GM10266 (cell line): ENCODE data around the gene DBNL.

Experiments
- DNase-seq: peaks from one replicate; pipeline ENCODE4 v3.0.0; 2012; ENCODE audit errors: extremely low spot score
- TF ChIP-seq, protein P1 (sequence below): IDR thresholded peaks from 2 replicates; pipeline ENCODE4 v1.5.1; 2012; ENCODE audit warnings: mild to moderate bottlenecking, low read depth; ENCODE audit not compliant: control insufficient read depth, insufficient read depth; ENCODE audit errors: missing control alignments

The DBNL gene

DNA sequence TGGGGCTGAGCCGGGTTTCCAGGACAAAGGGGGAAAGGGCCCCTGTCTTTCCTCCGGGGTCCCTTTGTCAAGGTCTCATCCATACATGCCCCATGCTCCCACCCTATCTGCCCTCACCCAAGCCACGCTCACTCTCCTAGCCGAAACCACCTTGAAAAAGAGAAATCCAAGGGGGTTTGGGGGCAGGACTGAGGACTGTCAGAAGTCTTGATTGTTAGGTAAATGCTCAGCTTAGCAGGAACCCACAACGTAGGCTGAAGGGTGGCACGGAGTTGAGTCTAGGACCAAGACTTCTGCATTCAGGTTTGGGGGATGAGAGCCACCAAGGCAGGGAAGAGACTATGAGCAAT, 21.6 kb downstream of the DBNL start:
- TF ChIP-seq, protein P1, sequence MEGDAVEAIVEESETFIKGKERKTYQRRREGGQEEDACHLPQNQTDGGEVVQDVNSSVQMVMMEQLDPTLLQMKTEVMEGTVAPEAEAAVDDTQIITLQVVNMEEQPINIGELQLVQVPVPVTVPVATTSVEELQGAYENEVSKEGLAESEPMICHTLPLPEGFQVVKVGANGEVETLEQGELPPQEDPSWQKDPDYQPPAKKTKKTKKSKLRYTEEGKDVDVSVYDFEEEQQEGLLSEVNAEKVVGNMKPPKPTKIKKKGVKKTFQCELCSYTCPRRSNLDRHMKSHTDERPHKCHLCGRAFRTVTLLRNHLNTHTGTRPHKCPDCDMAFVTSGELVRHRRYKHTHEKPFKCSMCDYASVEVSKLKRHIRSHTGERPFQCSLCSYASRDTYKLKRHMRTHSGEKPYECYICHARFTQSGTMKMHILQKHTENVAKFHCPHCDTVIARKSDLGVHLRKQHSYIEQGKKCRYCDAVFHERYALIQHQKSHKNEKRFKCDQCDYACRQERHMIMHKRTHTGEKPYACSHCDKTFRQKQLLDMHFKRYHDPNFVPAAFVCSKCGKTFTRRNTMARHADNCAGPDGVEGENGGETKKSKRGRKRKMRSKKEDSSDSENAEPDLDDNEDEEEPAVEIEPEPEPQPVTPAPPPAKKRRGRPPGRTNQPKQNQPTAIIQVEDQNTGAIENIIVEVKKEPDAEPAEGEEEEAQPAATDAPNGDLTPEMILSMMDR, result no peak

DNA sequence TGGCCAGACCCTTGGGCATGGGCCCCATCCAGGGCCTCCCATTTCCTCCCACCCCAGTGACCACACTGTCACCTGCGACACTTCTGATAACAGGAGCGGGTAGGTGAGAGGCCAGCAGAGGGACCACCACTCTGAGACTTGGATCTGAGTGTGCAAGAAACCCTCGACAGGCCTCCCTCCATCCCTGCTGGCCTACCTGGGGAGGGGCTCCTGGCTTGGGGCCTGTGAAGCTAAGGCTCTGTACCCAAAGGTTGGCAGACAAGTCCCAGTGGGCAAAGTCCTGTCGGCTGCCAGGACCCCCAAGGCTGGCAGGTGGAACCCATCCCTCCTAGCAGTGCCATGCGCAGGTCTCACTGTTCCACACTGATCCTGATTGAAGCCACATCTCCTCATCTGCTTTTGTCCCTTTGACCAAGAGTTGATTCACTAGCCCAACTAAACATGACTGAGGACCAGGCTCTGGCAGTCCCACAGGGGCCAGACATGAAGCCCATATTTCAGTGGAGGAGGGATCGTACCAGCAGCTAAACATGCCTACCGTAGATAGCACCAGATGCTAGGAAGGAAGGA, 22.1 kb downstream of the DBNL start:
- TF ChIP-seq, protein P1, result no peak
- no peak for DNase-seq

More for the DNA sequence above, 21.6 kb downstream of the DBNL start:
- DNase-seq, result no peak

DNA sequence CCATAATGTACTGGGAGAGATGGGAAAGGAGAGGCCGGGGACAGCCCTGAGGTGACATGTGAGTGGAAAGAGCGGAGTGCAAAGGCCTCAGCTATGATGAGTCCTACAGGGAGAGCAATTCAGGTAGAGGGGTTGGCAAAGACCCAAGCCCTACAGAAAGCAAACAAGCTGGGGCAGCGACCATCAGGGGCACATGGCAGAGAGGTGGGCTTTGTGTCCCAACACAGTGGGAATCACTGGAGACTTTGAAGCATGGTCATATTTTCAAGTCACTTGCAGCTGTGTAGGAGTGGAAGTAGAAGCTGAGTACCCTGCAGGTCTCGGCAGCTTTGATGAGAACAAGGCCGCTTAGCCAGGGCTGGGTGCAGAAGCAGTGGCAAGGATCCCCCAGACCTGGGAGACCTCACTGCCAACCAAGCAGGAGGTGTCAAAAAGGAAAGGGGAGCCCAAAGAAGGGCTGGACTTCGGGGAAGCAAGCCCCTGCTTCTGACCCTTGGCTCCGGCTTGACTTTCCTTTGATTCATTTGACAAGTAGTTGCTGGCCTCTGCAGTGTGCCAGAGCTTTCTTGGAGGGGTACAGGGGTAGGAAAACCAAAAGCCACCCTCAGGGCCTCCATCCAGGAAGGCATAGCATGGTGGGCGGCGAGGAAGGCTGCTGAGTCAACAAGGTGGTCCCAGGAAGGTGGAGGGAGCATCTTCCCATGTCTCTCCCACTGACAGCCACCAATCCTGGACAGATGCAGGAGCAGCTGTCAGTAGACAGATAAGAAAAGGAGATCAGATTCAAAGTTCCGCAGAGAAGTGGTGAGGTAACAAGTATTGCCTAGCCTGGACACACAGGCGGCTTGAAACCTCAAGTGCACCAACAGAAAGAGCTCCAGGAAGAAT, 22.8 kb downstream of the DBNL start:
- TF ChIP-seq, protein P1, result no peak
- no peak for DNase-seq

DNA sequence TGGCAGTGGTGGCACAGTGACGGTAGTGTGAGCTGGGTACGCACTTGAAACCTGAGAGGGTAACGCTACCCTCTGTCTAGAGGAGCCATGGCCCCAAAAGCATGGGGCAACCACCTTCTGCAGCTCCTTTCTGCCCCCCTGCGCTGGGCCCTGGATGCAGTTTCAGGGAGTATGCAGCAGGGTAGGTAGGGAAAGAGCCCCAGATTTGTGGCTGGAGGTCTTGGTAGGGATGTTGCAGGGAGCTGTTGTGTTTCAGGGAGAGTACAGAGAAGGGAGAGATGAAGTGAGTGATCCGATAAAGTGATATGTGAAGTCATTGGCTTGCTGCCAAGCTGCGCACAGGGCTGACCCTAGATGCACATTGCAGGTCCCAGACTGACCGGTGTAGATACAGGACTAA, 23.6 kb downstream of the DBNL start:
- DNase-seq, result no peak
- TF ChIP-seq, protein P1, result no peak

DNA sequence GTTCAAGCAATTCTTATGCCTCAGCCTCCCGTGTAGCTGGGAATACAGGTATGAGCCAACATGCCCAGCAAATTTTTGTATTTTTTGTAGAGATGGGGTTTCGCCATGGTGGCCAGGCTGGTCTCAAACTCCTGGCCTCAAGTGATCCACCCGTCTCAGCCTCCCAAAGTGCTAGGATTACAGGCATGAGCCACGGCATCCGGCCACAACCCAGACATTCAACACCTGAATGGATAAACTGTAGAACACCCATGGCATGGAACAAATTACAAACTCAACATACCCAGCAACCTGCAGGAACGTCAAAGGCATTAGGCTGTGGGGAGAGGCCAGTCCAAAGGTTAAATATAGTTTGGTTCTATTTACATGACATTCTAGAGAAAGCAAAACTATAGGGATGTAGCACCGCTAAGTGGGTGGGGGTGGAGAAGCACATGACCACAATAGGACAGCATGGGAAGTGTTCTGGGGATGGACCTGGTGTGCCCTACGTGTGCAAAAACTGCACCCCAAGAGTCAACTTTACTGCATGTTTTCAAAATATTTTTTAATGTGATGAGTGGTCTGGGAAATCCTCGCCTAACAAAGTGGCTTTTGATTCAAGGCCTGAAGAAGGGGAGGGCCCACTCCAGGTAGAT, 27.3 kb downstream of the DBNL start:
- no peak for DNase-seq

DNA sequence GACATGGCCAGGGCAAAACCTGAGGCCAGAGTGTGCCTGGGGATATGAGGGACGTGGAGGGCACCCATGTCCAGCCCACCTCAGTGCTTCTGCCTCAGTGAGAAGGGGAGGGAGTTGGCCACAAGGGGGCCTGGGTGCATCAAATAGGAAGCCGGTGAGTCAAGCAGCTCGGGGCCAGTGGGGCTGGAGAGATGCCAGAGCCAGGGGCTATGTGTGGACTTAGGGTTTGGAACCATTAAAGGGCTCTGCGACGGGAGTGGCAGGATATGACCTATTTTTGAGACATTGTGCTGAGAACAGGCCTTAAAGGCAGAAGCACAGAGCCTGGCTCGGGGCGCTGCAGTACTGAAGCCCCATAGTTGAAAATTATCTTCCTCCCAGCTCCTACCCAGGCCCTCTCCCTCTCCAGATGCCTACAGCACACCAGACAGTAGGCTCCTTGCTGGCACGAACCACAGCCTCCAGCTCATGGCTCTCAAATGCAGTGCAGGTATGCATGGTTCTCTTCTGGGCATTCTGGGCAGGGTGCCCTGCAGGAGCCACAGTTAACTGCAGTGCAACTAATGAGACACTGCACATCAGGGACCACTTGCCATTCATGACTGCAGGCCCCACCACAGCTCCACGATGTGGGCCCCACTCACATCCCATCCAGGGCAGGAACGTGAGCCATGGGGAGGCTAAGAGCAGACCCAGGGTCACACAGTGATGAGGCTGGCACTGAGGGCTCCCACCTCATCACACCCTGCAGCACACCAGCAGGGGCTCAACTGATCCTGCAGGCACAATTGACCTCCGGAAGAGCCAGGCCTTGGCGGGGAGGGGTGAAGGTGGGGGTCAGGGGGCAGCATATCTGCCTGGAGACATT, 28.1 kb downstream of the DBNL start:
- peak; percentile 53 for DNase-seq
- TF ChIP-seq, protein P1, result peak; percentile 48

More for the DNA sequence above, 27.3 kb downstream of the DBNL start:
- TF ChIP-seq, protein P1, result no peak
